K562 (cell line): Measurements from ENCODE around the gene ASGR1. TPM values are rescaled to one million over a fixed set of nuclear protein-coding genes. Genes with fewer than 3 reads are reported as not detected.
A peak's percentile ranks its signal among the peaks of the same experiment; 100 is the strongest.

Experiments
- ASH1L ChIP-seq: fragments of 450-650 bp; IDR thresholded peaks from 2 replicates; pipeline ENCODE4 v1.6.1; 2018; ENCODE audit warnings: borderline replicate concordance, mild to moderate bottlenecking, low read depth; ENCODE audit not compliant: partially characterized antibody
- CBFA2T3 ChIP-seq: fragments of 450-650 bp; IDR thresholded peaks from 2 replicates; pipeline ENCODE4 v1.6.1; 2017
- COPS2 ChIP-seq: fragments of 450-650 bp; conservative IDR thresholded peaks from 2 replicates; pipeline ENCODE4 v1.6.1; 2016; ENCODE audit warnings: mild to moderate bottlenecking, moderate library complexity
- FOXK2 ChIP-seq, 2 experiments: fragments of 450-650 bp; IDR thresholded peaks in 1 of 2; conservative IDR thresholded peaks in 1 of 2; 2 replicates each; pipeline ENCODE4 v1.6.1; 2016; ENCODE audit warnings: low read depth in 2 of 2, mild to moderate bottlenecking in 1 of 2
- GABPB1 ChIP-seq: sonication (generic); formaldehyde crosslinking; IDR thresholded peaks from 2 replicates; pipeline ENCODE4 v1.8.0; 2022; ENCODE audit warnings: mild to moderate bottlenecking, missing genetic modification reagents
- MAFF ChIP-seq: IDR thresholded peaks from 2 replicates; pipeline ENCODE4 v1.6.1; 2012; ENCODE audit warnings: low read length, improper control_type of control experiment
- NCOA4 ChIP-seq: fragments of 450-650 bp; IDR thresholded peaks from 2 replicates; pipeline ENCODE4 v1.6.1; 2018; ENCODE audit warnings: mild to moderate bottlenecking; ENCODE audit not compliant: partially characterized antibody
- SAFB2 ChIP-seq: fragments of 200-400 bp; formaldehyde crosslinking; IDR thresholded peaks from 2 replicates; pipeline ENCODE4 v1.6.1; 2018; ENCODE audit warnings: borderline replicate concordance, low read length, low read depth, moderate library complexity; ENCODE audit not compliant: severe bottlenecking
- SRSF9 ChIP-seq: fragments of 200-400 bp; formaldehyde crosslinking; IDR thresholded peaks from 2 replicates; pipeline ENCODE4 v1.6.1; 2017; ENCODE audit warnings: low read depth, low read length, borderline replicate concordance
- UBTF ChIP-seq, 2 experiments: IDR thresholded peaks; 2 replicates each; pipeline ENCODE4 v1.6.1; 2012; ENCODE audit warnings: improper control_type of control experiment in 2 of 2, low read depth in 2 of 2, low read length in 2 of 2, borderline replicate concordance in 1 of 2
- ZBTB40 ChIP-seq, 2 experiments: fragments of 450-650 bp in 1 of 2; sonication (generic) in 1 of 2; formaldehyde crosslinking in 1 of 2; IDR thresholded peaks; 2 replicates each; pipeline versions ENCODE4 v1.7.1 to v1.9.0; 2016 to 2022; ENCODE audit warnings: inconsistent platforms in 1 of 2, mild to moderate bottlenecking in 1 of 2, missing genetic modification reagents in 1 of 2
- ZFP36 ChIP-seq: fragments of 150-350 bp; IDR thresholded peaks from 2 replicates; pipeline ENCODE4 v1.6.1; 2018; ENCODE audit warnings: low read length, low read depth; ENCODE audit not compliant: partially characterized antibody
- ZNF143 ChIP-seq: sonication (generic); formaldehyde crosslinking; IDR thresholded peaks from 2 replicates; pipeline ENCODE4 v1.9.0; 2022; ENCODE audit warnings: mild to moderate bottlenecking, missing genetic modification reagents
- ZNF212 ChIP-seq: fragments of 450-650 bp; formaldehyde crosslinking; IDR thresholded peaks from 2 replicates; pipeline ENCODE4 v1.4.0; 2020; ENCODE audit warnings: mild to moderate bottlenecking
- polyA plus RNA-seq, 8 experiments: library from polyadenylated mRNA; depleted of rRNA in 4 of 8; stranded (reverse) in 5 of 8; unstranded in 3 of 8; fragments of >200 nt; fragmentation: Nextera tagmentation in 2 of 8; fragmentation: Illumina TruSeq in 1 of 8; extraction: Ambion mirVana in 2 of 8; extraction: Trizol in 1 of 8; gene quantifications; 2 replicates each; pipeline versions ENCODE4 v1.2.1 to v1.2.3, GENCODE V29; 2011 to 2014; ENCODE audit warnings: inconsistent platforms in 1 of 8, missing spikeins in 1 of 8
- total RNA-seq, 7 experiments: library from RNA; depleted of rRNA in 6 of 7; stranded (reverse); fragments of >200 nt in 6 of 7; fragmentation: Illumina TruSeq in 2 of 7; extraction: Trizol in 2 of 7; gene quantifications; 2 replicates each; pipeline versions ENCODE4 v1.2.1 to v1.2.3, GENCODE V29; 2011 to 2021; ENCODE audit warnings: low replicate concordance in 1 of 7

The ASGR1 gene
- total and polyA plus RNA-seq, 9 of the 15 experiments (the other 6 are each of a cell fraction or from before 2014, with no cell fraction given): 0.11 to 1.0 (median 0.64) TPM; not detected in 2

GRCh38 chr17:7219812-7220592, 40.8 kb upstream of the ASGR1 start, which contains the start of the genes ACADVL and DLG4 (continued):
- TF ChIP-seq UBTF (IDR thresholded peaks at IDR 0.05; ENCODE audit: borderline replicate concordance in 1 of 2, low read depth in 2 of 2, low read length in 2 of 2) (no peak; a peak in 1 of 4 replicates), MAFF (no peak), SAFB2 (no peak), CBFA2T3 (no peak), ZNF143 (peak; percentile 90), GABPB1 (peak; percentile 56; the same call in 1 of the 2 replicates), ZBTB40 (IDR thresholded peaks at IDR 0.05) (no peak), ZBTB40 (CRISPR knock-in tag; IDR thresholded peaks at IDR 0.05) (no peak), SRSF9 (no peak), ZFP36 (no peak), COPS2 (no peak), ZNF212 (CRISPR knock-in tag) (peak; percentile 47; the same call in 1 of the 2 replicates), NCOA4 (no peak), FOXK2 (conservative IDR thresholded peaks at IDR 0.05 in 1 of 2, IDR thresholded peaks at IDR 0.05 in 1 of 2; ENCODE audit: low read depth in 2 of 2) (no peak), ASH1L (no peak)
